ENCODE results near the gene CRYBB1. TPM values are rescaled to one million over a fixed set of nuclear protein-coding genes. Genes with fewer than 3 reads are reported as not detected.
A peak's percentile ranks its signal among the peaks of the same experiment; 100 is the strongest.

Gene CRYBB1
- total RNA-seq, 1 donor from 2014 or later, result 0.87 TPM

DNA sequence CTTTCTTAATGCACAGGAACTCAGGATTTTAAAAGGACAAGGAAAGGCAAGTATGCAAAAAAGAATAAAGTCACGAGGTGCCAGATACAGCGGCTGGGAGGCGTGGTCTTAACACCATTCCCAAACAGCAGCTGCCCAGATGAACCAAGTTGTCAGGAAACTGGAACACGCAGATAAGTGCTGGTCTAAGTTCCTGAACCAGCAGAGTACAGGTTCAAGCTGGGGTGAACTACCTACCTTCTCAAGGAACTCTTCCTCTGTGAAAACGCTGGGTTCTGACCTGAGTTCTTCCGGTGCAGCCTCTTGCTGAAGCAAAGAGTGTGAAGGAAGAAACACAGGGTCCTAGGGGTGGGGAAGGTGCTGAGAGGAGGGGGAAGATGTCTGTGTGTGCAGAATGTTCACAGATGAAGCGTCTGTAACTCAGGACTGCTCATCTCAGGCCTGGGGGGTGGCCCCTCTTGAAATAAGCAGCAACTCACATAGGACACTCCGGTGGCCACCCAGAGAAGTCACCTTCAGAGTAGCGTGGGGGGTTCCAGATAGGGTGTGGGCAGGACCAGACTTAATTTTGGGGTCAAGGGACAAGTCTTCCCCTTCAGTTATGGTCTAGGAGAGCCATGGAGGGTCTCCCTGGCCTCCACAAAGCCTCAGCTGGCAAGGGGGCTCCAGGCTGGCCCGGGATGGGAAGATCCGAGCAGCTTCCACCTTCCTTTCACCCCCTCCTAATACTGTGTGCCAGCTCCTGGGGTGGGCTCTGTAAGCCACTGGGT is 31.1 kb downstream of the CRYBB1 start:
- intact Hi-C loops (cut with DNase I), result no loop called here
- DNase-seq (ENCODE audit: missing footprints) (no peak), ATAC-seq (no peak)

DNA sequence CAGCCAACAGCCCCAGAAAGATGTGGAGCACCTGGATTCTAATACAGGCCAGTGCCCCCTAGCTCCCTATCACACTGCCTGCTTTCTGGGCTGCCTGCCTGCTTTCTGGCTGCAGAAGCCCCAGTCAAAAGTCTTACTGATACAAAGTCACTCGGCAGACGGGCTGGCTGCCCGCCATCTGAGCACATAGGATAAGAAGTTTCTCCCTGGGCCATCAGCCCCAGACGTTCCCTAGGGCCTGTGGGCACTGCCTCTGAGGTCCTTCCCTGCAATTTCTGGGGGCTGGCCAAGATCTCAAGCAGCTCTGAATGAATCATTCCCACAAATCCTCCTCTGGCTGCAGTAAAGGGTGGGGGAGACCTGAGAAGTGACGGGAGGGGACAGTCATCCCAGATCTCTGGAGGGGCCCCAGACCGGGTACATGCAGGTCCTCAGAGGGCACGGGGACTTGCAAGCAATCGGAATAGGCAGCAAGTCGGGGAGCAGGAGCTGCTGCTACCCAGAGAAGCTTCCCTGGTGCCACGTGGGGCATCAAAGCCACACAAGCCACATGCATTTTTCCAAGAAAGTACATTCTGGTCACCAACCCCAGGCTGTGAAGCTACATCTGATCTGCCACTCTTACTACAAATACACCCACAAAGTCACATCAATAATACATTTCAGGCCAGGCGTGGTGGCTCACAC is 32.6 kb downstream of the CRYBB1 start:
- peak; percentile 27 for ATAC-seq
- intact Hi-C loops (cut with DNase I), result no loop called here
- DNase-seq (ENCODE audit: missing footprints), result peak; percentile 93

GRCh38 chr22:26584010-26584409 is 33.8 kb downstream of the CRYBB1 start:
- intact Hi-C loops (cut with DNase I), result no loop called here
- ATAC-seq, result no peak

DNA sequence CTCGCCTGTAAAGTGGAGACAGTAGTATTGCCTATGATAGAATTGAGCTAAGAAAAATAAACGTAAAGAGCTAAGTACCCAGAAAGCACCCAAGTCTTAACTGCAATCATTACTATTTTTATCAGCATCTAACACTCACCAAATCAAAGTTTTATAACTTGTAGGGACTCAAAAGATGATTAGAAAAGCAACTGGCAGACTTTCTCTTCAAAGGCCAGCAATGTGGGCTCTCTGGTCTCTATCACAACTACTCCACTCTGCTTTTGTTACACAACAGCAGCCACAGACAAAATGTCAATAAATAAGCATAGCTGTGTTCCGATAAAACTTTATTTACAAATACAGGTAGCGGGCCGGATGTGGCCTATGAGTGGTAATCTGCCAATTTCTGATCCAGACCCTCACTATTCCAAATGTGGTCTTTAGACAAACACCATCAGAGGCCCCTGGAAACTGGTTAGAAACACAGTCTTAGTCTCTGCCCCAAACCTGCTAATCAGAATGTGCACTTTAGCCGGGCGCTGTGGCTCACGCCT is 36.1 kb downstream of the CRYBB1 start:
- ATAC-seq, result no peak
- intact Hi-C loops (cut with DNase I), result no loop called here
- no peak for DNase-seq (ENCODE audit: missing footprints)

More at GRCh38 chr22:26584010-26584409, 33.8 kb downstream of the CRYBB1 start:
- DNase-seq (ENCODE audit: missing footprints), result no peak

DNA sequence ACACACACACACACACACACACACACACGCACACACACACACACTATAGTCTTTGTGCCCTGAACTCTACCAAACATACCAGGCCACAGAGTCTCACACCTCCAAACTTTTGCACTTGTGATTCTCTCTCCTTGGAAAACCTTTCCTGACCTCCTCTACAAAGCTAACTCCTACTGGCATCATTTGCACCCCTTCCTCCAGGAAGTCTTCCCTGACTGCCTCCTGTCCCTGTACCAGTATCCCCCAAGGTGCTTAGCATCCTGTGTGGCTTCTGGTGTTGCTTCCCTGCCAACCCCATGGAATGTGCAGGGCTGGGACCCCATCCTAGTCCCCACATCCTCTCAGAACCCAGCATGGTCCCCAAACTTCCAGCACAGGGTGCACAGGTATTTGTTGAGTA is 36.8 kb downstream of the CRYBB1 start:
- no peak for DNase-seq (ENCODE audit: missing footprints)
- ATAC-seq, result no peak
- intact Hi-C loops (cut with DNase I), result no loop called here

DNA sequence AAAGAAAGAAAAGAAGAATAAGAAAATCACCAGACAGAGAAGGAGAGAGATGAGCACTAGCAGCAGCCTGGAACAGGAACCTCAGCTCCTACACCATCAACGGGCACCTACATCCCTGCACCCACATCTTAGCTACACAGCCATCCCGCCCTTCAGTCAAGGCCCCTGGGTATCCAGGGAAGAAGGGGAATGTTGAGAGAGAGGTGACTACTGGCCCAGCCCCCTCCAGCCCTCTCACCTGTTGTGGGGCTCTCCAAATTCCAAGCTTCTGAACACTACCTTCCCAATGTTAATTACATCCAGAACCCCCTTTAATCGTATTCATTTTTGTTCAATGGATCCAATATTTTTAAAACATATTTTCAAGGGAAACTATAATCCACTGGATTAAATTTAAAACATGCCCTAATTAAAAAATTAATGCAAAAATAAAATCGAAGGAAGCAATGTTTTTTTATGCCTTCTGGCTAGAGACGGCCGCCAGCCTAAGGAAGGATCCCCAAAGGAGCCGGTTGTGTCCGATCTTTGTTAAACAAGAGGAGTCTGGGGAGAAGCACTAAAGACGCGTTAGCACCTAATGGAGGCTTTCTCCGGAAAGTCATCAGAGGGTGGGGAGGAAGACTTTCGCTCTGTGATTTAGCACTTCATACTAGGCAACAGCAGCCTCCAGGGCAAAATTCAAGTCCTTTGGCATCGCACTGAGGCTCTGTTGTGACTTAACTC is 37.4 kb downstream of the CRYBB1 start:
- DNase-seq (ENCODE audit: missing footprints) (no peak), ATAC-seq (no peak)
- intact Hi-C loops (cut with DNase I), result no loop called here

DNA sequence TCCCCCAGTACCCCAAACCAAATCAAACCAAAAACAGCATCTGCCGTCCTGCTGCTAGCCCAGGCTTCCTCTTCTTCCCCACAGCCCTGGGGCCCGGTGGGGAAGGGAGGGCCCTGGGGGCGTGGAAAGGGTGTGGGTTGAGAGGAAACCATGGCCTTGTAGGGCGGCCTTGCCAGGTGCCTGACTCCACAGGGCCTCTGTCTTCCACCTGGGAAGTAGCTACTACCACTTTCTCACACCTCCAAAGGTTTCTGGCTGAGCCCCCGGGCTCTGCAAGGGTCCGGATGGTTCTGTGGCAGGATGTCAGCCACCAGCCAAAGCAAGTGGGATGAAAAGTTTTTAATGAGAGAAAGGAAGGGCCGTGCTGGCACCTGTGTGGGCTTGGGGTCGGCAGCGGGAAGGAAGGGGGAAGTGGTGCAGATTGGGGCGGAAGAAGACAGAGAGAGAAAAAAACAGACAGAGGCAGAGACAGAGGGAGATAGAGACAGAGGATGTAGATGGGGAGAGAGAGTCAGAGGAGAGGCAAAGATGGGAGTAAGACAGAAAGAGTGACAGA is 38.4 kb downstream of the CRYBB1 start:
- intact Hi-C loops (cut with DNase I), result no loop called here
- no peak for ATAC-seq
- peak; percentile 75 for DNase-seq (ENCODE audit: missing footprints)

- intact Hi-C loops (cut with DNase I), result no loop called here
- ATAC-seq (no peak), DNase-seq (ENCODE audit: missing footprints) (no peak)
Measured at GRCh38 chr22:26577081-26577480, 40.7 kb downstream of the CRYBB1 start.

- no peak for ATAC-seq
Measured at GRCh38 chr22:26576026-26576680, 41.7 kb downstream of the CRYBB1 start.

DNA sequence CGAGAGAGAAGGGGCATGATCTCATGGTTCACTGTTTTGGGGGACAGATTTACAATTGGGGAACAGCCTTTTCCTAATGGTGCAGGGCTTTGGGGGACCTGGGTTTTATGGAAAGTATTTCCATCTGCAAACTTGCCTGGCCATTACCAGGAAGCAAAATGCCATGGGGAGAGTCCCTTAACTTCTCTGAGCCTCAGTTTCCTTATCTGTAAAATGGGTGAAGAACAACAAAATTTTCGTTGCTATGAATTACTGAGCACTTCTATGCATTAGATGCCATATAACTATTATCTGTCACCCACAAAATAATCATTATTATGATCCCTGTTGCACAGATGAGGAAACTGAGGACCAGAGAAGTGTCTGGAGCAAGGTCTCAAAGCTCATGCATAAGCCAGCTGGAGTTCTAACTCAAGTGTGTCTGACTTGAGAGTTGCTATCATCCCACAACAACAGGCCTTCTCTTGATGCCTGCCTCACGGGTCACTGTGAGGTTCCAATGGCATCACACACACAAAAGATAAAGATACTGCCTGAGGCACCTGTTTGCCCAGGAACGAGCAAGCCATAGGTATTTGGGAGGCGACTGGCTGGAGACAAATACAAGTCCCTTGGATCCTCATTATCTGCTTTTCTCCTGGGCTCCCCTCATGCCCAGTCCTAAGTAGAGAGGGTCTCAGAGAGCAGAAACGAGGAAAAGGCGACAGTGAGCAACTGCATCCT is 43.7 kb downstream of the CRYBB1 start:
- ATAC-seq (no peak), DNase-seq (ENCODE audit: missing footprints) (no peak)
- intact Hi-C loops (cut with DNase I), result no loop called here

More at GRCh38 chr22:26576026-26576680, 41.7 kb downstream of the CRYBB1 start:
- no peak for DNase-seq (ENCODE audit: missing footprints)
- intact Hi-C loops (cut with DNase I), result no loop called here

DNA sequence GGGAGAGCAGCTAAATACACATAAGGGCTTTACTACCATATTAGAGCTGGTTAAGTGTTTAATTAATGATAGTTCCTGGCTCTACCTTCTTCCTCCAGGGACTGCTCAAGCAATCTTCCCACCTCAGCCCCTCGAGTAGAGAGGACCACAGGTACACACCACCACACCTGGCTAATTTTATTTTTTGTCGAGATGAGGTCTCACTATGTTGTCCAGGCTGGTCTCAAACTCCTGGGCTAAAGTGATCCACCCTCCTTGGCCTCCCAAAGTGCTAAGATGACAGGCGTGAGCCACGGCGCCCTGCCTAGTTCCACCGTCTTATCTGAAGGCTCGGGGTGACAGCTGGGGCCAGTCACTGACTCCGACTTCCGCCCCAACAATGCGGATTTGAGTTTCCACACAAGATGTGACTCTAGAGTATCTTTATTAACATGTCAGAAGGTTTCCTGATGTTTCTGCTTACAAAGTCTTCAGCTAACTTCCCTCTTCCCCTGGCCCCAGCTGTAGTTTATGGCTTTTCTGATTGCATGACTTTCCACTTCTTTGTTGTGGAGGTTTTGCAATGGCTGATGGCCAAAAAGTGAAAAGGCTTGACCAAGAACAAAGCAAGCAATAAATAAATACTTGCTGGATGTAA is 44.7 kb downstream of the CRYBB1 start:
- peak; percentile 49 for ATAC-seq
- DNase-seq (ENCODE audit: missing footprints), result peak; percentile 91
- intact Hi-C loops (cut with DNase I), result no loop called here

DNA sequence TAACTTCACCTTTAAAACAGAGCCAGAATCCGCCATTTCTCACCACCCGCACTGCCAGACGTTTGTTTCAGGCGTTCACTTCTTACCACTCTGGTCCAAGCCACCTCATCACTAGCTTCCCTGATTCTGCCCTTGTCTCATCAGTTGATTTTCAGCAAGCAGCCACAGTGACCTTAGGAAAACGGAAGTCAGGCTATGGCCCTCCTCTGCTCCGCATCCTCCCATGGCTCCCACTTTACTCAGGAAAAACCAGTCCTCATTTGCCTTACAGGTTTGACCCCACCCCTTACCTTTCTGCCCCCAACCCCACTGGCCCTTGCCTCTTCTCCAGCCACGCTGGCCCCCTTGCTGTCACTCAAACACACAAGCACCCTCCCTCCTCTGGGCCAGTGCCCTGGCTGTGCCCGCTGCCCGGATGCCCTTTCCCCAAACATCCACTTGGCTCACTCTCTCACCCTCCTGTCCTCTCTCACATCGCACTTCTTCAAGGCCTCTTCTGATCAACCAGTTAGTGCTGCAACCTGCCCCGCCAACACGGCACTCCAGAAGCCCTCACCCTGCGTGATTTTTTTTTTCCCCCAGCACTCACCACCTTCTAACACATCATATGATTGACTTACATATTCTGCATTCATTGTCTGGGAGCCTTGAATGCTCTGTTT is 46.8 kb downstream of the CRYBB1 start:
- DNase-seq (ENCODE audit: missing footprints), result no peak
- ATAC-seq, result peak; percentile 62
- intact Hi-C loops (cut with DNase I), result no loop called here

DNA sequence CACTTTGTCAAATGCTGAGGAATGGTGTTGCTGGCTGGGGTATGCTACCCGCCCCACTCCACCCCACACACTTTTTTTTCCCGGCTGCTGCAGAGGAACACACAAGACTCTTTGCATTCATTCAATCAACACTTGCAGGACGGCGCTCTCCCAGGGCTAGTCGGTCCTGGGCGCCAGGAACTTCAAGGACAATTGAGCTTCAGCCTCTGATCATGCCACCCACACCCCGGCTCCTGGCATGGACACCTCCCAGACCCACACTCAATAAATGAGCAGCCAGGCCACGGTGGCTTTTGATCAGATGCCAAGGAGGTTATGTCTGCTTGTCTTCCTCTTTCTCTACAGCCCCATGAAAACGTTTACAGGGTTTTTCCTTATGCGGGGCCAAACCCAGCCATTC is 47.7 kb downstream of the CRYBB1 start:
- intact Hi-C loops (cut with DNase I), result no loop called here
- DNase-seq (ENCODE audit: missing footprints) (no peak), ATAC-seq (peak; percentile 20)

- DNase-seq (ENCODE audit: missing footprints), result no peak
- ATAC-seq, result no peak
- intact Hi-C loops (cut with DNase I), result no loop called here
Measured at GRCh38 chr22:26568207-26568706, 49.6 kb downstream of the CRYBB1 start.

GRCh38 chr22:26567610-26568009 is 50.2 kb downstream of the CRYBB1 start:
- intact Hi-C loops (cut with DNase I), result no loop called here
- no peak for DNase-seq (ENCODE audit: missing footprints)
- ATAC-seq, result no peak

GRCh38 chr22:26566994-26567393 is 50.8 kb downstream of the CRYBB1 start:
- ATAC-seq (no peak), DNase-seq (ENCODE audit: missing footprints) (no peak)
- intact Hi-C loops (cut with DNase I), result no loop called here

DNA sequence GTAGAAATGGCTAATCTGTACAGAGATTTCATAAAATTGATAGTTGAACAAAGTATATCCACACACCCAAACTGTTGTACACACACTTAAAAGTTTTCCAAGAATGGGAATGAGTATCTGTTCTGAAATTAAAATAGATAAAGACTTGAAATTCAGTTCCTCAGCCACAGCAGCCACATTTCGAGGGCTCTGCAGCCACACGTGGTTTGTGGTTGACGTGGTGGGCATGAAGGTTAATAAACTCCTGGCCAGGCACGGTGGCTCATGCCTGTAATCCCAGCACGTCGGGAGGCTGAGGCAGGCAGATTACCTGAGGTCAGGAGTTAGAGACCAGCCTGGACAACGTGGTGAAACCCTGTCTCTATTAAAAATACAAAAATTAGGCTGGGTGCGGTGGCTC is 51.9 kb downstream of the CRYBB1 start:
- no peak for DNase-seq (ENCODE audit: missing footprints)
- ATAC-seq, result no peak
- intact Hi-C loops (cut with DNase I), result no loop called here

Data from Right ventricle myocardium inferior (tissue), 1 donor.